ENCODE results near the gene ITSN1.
"Not testable (repeated sequence)": the region's sequence is repeated elsewhere in the genome, so short reads cannot be mapped to it uniquely, and the experiment has no call there.

The ITSN1 gene

DNA sequence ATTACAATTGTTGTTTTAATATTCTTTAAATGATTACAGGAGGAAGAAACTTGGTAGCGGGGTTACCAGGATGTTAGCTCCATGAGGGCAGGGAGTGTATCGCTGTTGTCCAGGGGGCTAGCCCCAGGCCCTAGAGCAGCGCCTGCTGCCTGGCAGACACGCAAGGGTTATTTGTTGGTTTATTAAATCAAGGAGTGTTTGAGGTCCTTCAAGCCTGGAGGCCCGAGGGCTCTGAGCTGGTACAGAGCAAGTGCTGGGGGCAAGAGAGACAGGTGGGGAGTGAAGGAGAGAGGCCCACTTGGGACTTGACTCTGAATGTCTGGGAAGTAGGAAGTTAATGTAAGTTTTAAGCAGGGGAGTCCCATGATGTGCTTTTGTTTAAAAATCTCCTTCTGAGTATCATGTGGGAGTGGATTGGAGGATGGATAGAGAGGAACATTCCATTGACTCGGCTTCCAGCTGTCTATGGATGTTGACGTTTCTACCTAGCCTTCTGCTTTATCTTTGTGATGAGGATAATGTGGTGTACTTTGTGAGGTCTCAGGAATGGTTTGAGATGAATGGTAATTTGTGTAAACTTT lies 8.7 kb downstream of the ITSN1 start:
- in situ Hi-C loops (cut with MboI; ENCODE audit: low sequenced_read_pairs): no loop called here

DNA sequence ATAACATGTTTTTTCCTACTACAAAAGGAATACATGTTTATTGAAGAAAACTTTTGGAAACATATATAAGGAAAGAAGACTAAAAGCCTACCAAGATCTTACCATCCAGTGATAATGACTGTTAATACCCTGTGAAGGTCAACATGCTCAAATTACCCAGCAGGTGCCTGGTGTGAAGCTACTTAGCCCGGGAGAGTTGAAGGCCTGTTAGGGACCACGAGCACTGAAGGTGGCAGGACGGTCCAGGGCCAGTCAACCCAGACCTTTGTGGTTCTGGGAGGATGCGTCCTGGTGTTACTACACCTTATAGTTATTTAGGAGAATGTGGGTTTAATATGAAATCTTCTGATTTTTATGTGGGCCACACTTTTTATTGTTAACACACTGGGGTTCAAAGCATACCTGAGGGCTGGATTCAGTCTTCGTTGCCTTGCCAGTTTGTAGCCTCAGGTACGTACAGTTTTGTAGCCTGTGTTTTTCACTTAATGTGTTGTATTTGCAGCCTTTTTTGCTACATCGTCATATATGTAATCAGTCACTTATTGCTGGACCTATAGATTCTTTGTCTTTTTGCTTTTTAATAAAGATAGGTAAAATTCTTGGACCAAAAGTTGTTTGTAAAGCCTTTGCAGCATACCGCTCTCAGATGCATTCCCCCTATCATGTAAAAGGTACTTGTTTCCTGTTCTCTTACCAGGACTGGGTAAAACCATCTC lies 9.8 kb downstream of the ITSN1 start:
- in situ Hi-C loops (cut with MboI; ENCODE audit: low sequenced_read_pairs): no loop called here

DNA sequence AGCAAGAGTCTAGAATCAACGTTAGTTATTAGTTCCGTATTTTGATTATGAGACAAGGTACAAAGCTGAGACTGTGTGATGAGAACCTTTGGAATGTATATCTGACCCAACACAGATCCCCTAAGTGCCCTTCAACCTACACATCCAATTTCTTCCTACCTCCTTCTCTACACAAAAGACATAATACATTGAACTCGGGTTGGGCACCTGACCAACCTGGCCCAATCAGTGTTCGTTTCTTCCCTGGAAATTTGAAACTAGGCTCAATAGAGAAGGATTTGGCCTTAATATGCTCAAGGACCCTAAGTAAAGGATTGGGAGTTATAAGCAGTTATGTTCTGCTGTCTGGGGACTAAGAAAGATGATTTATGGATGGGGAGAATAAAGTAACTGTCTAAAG lies 12.1 kb downstream of the ITSN1 start:
- in situ Hi-C loops (cut with MboI; ENCODE audit: low sequenced_read_pairs): no loop called here

DNA sequence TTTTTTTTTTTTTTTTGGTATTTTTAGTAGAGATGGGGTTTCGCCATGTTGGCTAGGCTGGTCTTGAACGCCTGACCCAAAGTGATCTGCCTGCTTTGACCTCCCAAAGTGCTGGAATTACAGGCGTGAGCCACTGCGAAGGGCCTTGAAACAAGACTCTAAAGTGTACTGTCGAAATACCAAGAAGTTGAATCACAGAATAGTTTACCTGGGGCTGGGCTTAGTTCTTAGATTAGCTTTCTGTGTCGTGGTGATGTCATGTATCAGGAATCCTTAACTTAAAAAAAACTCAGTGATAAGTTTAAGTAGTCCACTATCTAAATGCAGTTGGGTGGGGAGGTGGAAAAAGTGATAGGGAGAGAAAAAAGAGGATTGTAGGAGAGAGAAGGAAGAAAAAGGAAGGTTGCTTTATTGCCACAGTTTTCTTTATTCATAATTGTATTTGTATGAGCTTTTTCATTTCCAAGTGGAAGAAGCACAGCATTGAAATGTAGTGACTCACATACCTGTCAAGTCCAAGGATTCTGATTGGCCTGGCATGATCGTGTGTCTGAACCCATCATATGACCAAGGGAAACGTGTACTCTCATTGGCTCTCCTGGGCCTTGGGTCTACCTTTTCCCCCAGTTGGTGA lies 13.4 kb downstream of the ITSN1 start:
- in situ Hi-C loops (cut with MboI; ENCODE audit: low sequenced_read_pairs): no loop called here

DNA sequence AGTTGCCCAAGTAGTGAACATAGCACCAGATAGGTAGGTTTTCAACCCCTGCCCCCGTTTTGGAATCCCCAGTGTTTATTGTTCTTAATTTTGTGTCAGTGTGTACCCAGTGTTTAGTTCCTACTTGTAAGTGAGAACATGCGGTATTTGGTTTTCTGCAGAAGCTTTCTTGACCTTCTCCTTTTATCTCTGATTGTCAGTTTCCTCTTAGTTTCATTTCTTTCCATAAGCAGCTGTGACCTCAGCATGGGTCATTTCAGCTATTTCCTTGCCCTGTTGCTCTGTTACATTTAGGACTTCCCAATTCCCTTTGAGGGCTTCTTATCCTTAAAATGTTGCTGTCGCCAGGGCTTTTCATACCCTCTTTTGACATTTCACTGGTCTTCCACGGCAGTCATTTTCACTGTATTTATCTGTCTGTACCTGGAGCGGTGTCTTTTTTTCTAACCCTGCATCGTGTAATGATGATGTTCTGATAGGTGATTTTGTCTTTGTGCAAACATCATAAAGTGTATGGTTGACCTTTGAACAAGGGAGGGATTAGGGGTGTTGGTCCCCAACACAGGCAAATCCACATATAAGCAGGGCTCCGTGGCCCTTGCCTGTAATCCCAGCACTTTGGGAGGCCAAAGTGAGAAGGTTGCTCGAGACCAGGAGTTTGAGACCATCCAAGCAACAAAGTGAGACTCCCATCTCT lies 15.0 kb downstream of the ITSN1 start:
- in situ Hi-C loops (cut with MboI; ENCODE audit: low sequenced_read_pairs): no loop called here

DNA sequence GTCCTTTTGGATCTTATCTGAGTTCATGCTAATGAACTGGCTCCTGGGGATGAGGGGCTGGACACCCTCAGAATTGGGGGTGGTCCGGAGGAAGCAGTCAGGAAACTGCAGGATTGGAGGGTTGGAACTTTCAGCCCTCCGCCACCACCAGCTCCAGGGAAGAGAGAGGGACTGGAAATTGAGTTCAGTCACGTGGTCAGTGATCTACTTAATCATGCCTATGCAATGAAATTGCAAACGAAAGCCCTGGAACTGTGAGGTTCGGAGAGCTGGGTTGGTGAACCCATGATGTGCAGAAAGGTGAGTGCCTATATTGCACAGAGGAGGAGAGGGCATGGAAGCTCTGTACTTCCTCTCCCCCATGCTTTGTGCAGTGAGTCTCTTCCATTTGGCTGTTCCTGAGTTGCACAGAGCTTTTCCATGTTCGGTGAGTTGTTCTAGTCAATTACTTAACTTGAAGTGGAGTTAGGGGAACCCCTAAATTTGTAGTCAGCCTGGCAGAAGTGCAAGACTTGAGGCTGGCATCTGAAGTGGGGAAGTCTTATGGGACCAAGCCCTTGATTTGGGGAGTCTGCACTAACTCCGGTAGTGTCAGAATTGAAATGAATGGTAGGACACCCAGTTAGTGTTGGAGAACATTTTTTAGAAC lies 16.7 kb downstream of the ITSN1 start:
- in situ Hi-C loops (cut with MboI; ENCODE audit: low sequenced_read_pairs): no loop called here

DNA sequence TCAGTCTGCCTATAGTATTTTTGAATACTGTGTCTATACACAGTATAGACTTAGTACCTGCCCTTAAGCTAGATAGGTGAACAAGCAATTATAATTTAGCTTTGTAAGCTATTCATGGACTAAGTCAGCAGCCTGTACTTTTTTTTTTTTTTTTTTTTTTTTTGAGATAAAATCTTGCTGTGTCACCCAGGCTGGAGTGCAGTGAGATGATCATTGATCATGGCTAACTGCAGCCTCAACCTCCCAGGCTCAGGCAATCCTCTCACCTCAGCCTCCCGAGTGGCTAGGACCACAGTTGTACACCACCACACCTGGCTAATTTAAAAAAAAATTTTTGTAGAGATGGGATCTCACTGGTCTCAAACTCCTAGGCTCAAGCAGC lies 17.3 kb downstream of the ITSN1 start:
- in situ Hi-C loops (cut with MboI; ENCODE audit: low sequenced_read_pairs): no loop called here

DNA sequence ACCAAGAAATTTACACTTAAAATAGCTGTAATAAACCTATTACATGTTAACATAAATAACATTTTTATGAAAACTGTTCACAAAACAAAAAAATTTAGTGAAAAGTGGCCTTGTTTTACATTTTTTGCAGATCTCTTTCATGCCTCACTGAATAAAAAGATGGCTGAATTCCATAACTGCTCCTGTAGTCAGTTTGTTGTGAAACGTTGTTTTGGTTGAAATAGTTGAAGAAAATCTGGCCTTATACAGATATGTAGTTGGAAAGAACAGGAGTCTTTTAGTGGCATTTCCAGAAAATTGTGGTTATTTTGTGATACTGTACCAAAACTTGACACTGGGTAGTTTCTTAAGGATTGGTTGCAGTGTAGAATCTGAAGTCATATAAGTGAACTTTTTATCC lies 18.1 kb downstream of the ITSN1 start:
- in situ Hi-C loops (cut with MboI; ENCODE audit: low sequenced_read_pairs): no loop called here

DNA sequence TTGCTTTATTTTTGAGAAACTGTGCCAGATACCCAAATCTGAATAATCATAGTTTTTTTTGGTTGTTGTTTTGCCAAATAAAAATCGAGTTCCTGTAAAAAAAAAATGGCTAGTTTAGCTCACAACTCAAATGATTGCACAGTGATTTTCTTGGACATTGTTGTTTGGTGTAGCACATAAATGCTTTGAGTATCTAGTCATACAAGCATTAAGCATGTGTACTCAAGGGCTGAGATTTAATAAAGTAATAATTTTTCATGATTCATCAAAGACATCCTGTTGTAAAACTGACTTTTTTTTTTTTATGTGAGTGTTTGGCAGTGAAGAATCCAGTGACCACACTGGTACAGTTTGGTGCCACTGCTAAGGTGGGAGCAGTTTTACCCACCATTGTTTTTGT lies 18.8 kb downstream of the ITSN1 start:
- in situ Hi-C loops (cut with MboI; ENCODE audit: low sequenced_read_pairs): no loop called here

DNA sequence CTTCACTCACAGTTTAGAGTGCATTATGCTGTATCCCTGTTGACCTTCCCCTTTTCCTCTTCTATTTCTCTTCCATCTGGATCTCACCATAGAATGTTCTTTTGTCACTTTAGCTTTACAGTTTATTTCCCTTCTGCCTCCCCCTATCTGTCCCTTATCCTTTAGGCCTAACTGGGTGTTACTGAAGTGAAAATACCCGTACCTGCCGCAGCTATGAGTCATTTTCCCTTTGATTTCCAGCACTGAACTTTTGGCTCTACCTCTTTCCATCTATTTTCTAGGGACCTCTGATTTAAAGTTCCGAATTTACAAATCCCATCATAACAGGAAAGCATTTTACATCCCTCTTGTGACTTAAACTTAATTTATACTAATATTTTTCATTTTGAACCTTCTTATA lies 19.7 kb downstream of the ITSN1 start:
- in situ Hi-C loops (cut with MboI; ENCODE audit: low sequenced_read_pairs): no loop called here

DNA sequence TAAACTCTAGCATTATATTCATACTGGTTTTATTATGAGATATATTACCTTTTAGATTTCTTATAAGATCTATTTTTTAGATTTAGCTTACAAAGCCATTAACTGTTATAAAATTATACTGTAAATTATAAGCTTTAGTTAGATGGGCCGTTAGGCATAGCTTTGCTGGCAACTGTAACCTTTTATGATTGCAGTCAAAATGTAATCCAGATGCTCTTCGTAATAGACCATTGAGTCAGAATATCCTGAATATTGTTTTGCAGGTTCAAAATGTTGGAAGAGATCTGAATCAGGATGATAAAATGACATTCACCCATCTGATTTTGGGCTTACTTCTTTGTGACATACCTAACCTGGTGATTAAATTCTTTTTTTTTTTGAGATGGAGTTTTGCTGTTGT lies 20.9 kb downstream of the ITSN1 start:
- in situ Hi-C loops (cut with MboI; ENCODE audit: low sequenced_read_pairs): no loop called here

DNA sequence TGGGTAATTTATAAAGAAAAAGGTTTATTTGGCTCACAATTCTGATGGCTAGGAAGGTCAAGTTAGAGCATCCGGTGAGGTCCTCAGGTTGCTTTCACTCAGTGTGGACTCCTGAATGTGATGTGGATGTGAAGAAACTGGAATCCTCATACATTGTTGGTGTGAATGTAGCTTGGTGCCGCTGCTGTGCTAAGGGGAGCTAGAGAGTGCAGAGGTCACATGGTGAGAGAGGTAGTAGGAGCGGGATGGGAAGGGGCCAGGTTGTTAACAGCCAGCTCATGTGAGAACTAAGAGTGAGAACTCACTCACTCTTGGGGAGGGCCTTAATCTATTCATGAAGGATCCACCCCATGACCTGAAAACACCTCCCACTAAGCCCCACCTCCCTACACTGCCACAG lies 21.8 kb downstream of the ITSN1 start:
- in situ Hi-C loops (cut with MboI; ENCODE audit: low sequenced_read_pairs): no loop called here

DNA sequence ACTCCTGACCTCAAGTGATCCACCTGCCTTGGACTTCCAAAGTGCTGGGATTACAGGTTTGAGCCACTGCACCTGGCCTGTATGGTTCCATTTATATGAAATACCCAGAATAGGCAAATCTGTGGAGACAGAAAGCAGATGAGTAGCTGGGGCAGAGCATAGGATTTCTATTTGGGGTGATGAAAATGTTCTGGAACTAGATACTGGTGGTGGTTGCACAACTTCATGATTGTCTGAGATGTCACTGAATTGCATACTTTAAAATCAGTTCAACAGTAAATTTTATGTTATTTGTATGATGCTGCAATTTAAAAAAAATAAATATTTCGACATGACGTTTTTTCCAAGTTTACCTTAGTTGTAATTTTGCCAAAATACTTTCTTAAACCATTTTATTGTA lies 23.9 kb downstream of the ITSN1 start:
- in situ Hi-C loops (cut with MboI; ENCODE audit: low sequenced_read_pairs): no loop called here

DNA sequence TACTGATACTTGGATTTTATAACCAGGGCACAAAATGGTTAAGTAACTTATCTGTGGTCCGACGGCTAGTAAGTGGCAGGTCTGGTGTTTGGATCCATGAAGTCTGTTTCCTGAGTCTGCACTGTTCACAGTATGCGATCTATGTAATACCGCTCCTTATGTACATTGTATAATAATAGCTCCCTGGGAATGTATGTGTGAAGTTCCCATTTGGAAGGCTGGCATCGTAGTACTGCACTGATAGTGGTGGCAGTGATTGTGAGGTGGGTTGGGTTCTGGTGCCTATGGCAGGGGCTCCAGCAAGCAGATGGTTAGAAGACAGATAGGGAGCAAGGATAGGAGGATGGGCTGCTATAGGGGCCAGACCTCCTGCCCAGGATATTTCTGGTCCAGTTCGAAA lies 25.3 kb downstream of the ITSN1 start:
- in situ Hi-C loops (cut with MboI; ENCODE audit: low sequenced_read_pairs): no loop called here

DNA sequence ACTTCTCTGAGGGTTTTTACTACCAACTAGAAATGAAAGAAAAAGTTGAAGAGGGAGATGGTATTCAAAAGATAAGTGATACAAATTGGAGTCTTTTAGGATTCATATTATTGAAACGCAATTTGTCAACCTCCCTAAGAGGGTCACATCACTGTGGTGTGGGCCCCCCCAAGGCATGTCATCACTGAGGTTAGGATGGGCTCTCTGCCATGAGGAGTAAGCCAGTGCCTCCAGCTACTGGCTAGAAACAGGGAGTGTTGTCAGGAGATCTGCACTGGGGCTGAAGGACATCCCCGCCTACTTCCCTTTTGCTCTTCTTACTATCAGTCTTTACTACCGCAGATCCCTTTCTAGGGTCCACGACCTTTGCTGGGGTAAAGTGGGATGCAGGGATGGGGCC lies 25.9 kb downstream of the ITSN1 start:
- in situ Hi-C loops (cut with MboI; ENCODE audit: low sequenced_read_pairs): no loop called here

DNA sequence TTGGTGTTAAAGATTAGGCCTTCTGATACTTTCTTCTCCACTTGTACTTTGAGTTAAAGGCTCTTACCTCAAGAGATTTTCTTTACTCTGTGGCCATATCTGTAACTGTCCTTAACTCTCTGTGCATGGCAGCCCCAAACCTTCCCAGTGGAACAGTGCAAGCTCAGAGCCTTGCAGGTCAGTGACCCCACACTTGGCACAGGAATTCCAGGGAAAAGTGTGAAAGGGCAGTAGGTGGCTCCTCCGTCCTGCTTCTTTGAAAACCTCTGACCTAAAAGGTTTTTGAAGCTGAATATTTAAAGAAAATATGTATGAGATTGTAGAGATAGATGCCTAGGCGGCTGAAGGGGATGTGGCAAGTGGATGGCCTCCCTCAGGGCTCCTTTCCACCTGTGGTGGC lies 26.3 kb downstream of the ITSN1 start:
- in situ Hi-C loops (cut with MboI; ENCODE audit: low sequenced_read_pairs): no loop called here

DNA sequence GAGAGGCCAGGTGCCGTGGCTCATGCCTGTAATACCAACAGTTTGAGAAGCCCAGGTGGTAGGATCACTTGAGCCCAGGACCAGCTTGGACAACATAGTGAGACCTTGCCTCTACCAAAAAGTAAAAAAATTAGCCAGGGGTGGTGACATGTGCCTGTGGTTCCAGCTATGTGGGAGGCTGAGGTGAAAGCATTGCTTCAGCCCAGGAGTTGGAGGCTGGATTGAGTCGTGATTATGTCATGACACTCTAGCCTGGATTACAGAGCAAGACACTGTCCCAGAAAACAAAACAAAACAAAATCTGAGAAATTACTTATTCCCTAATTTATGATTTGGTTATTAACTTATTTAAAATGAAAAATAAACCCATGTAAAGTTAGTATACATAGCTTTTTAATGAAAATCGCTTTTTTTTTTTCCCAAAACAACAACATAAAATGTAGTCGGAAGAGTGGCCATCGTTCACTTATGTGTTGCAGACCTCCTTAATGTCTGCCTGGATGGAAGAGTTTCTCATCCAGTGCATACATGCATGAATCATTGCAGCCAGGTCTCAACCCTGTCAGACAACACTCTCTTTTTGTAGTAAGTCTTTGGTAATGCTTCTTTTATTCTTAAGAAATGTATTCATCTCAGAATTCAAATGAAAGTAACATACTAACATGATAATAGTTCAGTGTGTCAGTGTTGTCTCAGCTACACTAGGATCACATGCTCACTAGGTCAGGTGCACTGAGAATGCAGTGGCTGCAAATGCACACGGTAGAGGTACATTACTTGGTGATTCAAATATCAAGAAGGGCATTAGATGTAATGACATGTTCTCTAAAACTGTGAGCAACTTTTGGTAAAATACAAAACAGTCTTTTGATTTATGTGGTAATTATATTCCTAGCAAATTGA lies 28.0 kb downstream of the ITSN1 start:
- in situ Hi-C loops (cut with MboI; ENCODE audit: low sequenced_read_pairs): no loop called here

DNA sequence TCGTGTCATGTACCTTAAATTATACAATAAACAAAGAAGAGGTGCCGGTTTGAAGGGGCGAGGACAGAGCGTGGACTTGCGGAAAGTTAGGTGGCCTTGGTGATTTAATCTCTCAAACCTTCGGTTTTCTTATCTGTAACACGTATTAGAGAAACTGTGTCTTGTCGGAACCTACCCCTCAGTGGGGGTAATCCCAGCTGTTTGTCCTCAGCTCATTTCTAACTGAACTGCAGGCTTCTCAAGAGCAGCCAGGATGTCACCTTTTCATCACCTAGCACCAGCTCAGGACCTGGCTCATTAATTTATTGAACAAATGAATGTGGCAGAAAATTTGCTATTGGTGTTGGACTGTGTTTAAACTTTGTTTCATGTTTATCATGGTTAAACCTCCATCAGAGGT lies 31.2 kb downstream of the ITSN1 start:
- in situ Hi-C loops (cut with MboI; ENCODE audit: low sequenced_read_pairs): no loop called here

DNA sequence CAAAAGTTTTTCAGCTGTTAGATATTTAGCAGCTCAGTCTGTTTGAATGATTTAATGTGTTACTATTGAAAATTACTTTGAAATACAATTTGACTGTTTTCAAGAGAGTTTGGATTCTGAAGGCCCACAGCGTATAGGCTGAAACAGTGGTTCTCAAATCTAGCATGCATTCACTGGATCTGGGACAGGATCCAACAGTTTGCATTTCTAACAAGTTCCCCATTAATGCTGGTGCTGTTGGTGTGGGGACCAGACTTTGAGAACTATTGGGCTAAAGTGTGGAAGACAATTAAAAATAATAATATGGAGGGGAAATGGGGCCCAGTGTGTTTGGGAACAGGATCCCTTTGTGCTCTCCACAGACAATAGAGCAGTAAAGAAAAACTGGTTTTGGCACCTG lies 31.9 kb downstream of the ITSN1 start:
- in situ Hi-C loops (cut with MboI; ENCODE audit: low sequenced_read_pairs): no loop called here

DNA sequence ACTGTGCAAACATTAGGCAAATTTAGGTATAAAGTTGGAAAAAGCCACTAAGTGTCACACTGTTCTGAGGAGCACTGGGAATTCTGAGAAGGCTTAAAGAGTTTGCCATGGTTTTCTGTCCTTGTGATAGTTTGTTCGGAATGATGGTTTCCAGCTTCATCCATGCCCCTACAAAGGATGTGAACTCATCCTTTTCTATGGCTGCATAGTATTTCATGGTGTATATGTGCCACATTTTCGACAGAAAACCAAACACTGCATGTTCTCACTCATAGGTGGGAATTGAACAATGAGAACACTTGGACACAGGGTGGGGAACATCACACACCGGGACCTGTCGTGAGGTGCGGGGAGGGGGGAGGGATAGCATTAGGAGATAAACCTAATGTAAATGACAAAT lies 34.4 kb downstream of the ITSN1 start:
- in situ Hi-C loops (cut with MboI; ENCODE audit: low sequenced_read_pairs): not testable (repeated sequence)

DNA sequence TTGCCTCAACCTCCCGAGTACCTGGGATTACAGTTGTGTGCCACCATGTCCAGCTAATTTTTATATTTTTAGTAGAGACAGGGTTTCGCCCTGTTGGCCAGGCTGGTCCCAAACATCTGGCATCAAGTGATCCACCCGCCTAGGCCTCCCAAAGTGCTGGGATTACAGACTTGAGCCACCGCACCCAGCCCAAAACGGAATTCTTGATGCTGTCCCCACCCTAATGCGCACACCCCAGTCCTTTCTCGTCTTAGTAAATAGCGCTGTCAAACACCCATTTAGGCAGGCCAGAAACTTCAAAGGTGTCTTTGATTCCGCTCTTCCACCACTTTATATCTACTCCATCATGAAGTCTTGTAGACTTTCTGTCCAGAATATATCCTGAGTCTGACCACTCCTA lies 35.1 kb downstream of the ITSN1 start:
- in situ Hi-C loops (cut with MboI; ENCODE audit: low sequenced_read_pairs): no loop called here
